Measurements from ENCODE around the gene SLC25A47.

SLC25A47 gene

GRCh38 chr14:100303179-100303578 is 20.0 kb upstream of the SLC25A47 start:
- H3K18ac ChIP-seq (ENCODE audit: low read length) = no peak overlapping the region
- peaks cover 12% of the 10 kb centered on the region for H3K79me2 ChIP-seq (ENCODE audit: control insufficient read depth, insufficient read depth, low read length, poor library complexity)
- no peak overlapping the region for H2BK12ac ChIP-seq (ENCODE audit: low read length)
- peaks cover 13% of the 10 kb centered on the region for H3K79me1 ChIP-seq (ENCODE audit: low read length)
- peaks cover 16 to 18% of the 10 kb centered on the region in 2 experiments for H3K4me1 ChIP-seq (ENCODE audit: control insufficient read depth in 1 of 2, insufficient read depth in 2 of 2, low read length in 2 of 2)
- no peak overlapping the region for H4K8ac ChIP-seq (ENCODE audit: low read depth, low read length)
- H3K4me2 ChIP-seq (ENCODE audit: low read length) = no peak overlapping the region
- no CpG with 5 or more reads among the region's 8 CpGs for WGBS (ENCODE audit: extremely low coverage, insufficient coverage, insufficient read length)
- H3K4ac ChIP-seq (ENCODE audit: low read depth, low read length) = no peak overlapping the region
- no peak overlapping the region for H2BK5ac ChIP-seq (ENCODE audit: low read depth, low read length, poor library complexity)
- H2AK5ac ChIP-seq (ENCODE audit: low read length) = no peak overlapping the region
- DNase-seq = peak in 1 of 2 donors; percentile 30
- no peak overlapping the region for H3K14ac ChIP-seq (ENCODE audit: low read length)
- no peak overlapping the region for H3K23ac ChIP-seq (ENCODE audit: low read length)
- no peak overlapping the region for H3K9ac ChIP-seq (ENCODE audit: low read length)
- no peak overlapping the region for H3K4me3 ChIP-seq (ENCODE audit: low read depth, low read length)
- peaks cover 0 to 9% of the 10 kb centered on the region in 2 experiments for H3K36me3 ChIP-seq (ENCODE audit: control insufficient read depth in 1 of 2, insufficient read depth in 2 of 2, low read length in 2 of 2)
- no peak overlapping the region for H4K91ac ChIP-seq (ENCODE audit: low read depth, low read length)
- H4K12ac ChIP-seq (ENCODE audit: low read depth, low read length) = no peak overlapping the region
- H3K27me3 ChIP-seq (ENCODE audit: insufficient read depth, low read length) = no peaks in the 10 kb centered on the region
- no peaks in the 10 kb centered on the region for H3K9me3 ChIP-seq (ENCODE audit: insufficient read depth, low read depth, low read length)
- no peak overlapping the region for H3K27ac ChIP-seq (ENCODE audit: low read depth, low read length)
- H2AFZ ChIP-seq (ENCODE audit: insufficient read depth, low read length, poor library complexity) = no peak overlapping the region
- no peak overlapping the region for H2BK120ac ChIP-seq (ENCODE audit: insufficient read depth, low read length, poor library complexity)

DNA sequence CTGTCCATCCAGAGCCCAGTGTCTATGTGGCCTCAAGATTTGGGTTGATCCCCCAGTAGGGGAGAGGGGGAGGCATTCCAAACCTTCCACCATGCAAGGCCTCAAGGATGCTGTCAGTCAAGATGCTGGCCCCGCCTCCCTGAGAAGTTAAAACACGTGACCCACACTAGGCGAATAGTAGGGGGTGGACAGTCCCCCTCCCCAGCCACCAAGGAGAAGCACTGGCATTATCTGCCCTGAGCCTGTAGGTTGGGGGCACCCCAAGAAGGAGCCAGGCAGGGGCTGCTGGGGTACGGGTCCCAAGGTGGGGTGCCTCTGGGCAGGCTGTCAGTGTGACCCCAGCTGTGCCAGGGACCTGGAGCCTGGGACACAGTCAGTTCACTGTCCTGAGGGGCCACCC is 19.2 kb upstream of the SLC25A47 start:
- Histone ChIP-seq H3K79me1 (ENCODE audit: low read length) (peaks cover 13% of the 10 kb centered on the region), H2BK12ac (ENCODE audit: low read length) (no peak overlapping the region), H3K27ac (ENCODE audit: low read depth, low read length) (no peak overlapping the region), H2AK5ac (ENCODE audit: low read length) (no peak overlapping the region), H3K4ac (ENCODE audit: low read depth, low read length) (no peak overlapping the region), H3K36me3 (ENCODE audit: control insufficient read depth in 1 of 2, insufficient read depth in 2 of 2, low read length in 2 of 2) (peaks cover 0 to 3% of the 10 kb centered on the region in 2 experiments), H4K91ac (ENCODE audit: low read depth, low read length) (no peak overlapping the region), H3K9me3 (ENCODE audit: insufficient read depth, low read depth, low read length) (no peaks in the 10 kb centered on the region), H3K23ac (ENCODE audit: low read length) (no peak overlapping the region), H2BK120ac (ENCODE audit: insufficient read depth, low read length, poor library complexity) (no peak overlapping the region), H3K79me2 (ENCODE audit: control insufficient read depth, insufficient read depth, low read length, poor library complexity) (peaks cover 12% of the 10 kb centered on the region), H3K4me2 (ENCODE audit: low read length) (no peak overlapping the region), H3K4me3 (ENCODE audit: low read depth, low read length) (no peak overlapping the region), H3K9ac (ENCODE audit: low read length) (no peak overlapping the region), H3K27me3 (ENCODE audit: insufficient read depth, low read length) (no peaks in the 10 kb centered on the region), H3K4me1 (ENCODE audit: control insufficient read depth in 1 of 2, insufficient read depth in 2 of 2, low read length in 2 of 2) (peaks cover 16 to 19% of the 10 kb centered on the region in 2 experiments), H2AFZ (ENCODE audit: insufficient read depth, low read length, poor library complexity) (no peak overlapping the region), H2BK5ac (ENCODE audit: low read depth, low read length, poor library complexity) (no peak overlapping the region), H4K8ac (ENCODE audit: low read depth, low read length) (no peak overlapping the region), H4K12ac (ENCODE audit: low read depth, low read length) (no peak overlapping the region), H3K14ac (ENCODE audit: low read length) (no peak overlapping the region), H3K18ac (ENCODE audit: low read length) (no peak overlapping the region)
- WGBS (ENCODE audit: extremely low coverage, insufficient coverage, insufficient read length) = no CpG with 5 or more reads among the region's 4 CpGs
- no peak for DNase-seq

DNA sequence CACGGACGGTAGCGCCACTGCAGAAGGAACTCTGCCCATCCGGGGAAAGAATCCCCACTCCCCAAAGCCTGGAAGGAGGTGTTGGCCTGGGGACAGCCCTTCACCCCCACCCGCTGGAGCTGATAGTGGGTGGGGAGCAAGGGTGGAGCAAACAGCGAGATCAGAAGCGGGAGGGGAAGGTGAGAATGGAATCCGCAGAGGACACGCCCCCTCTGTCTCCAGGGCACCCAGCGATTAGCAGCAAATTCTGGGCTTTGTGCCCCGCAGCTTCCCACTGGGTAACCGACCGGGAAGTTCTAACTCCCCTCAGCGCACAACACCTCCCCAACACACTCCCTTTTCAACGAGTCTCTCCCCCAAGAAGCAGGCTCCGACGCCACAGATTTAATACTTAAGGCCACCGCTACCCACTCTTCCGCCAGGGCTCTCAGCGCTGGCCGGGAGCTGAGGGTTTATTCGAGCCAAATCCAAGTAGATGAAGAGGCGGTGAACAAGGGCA is 18.3 kb upstream of the SLC25A47 start:
- Histone ChIP-seq H3K4me1 (ENCODE audit: control insufficient read depth in 1 of 2, insufficient read depth in 2 of 2, low read length in 2 of 2) (peaks cover 16 to 19% of the 10 kb centered on the region in 2 experiments), H3K4ac (ENCODE audit: low read depth, low read length) (no peak overlapping the region), H3K23ac (ENCODE audit: low read length) (no peak overlapping the region), H3K27me3 (ENCODE audit: insufficient read depth, low read length) (no peaks in the 10 kb centered on the region), H3K36me3 (ENCODE audit: control insufficient read depth in 1 of 2, insufficient read depth in 2 of 2, low read length in 2 of 2) (no peaks in the 10 kb centered on the region), H3K79me1 (ENCODE audit: low read length) (peaks cover 13% of the 10 kb centered on the region), H3K4me3 (ENCODE audit: low read depth, low read length) (peak overlapping the region; percentile 89), H2AK5ac (ENCODE audit: low read length) (no peak overlapping the region), H3K9me3 (ENCODE audit: insufficient read depth, low read depth, low read length) (no peaks in the 10 kb centered on the region), H3K27ac (ENCODE audit: low read depth, low read length) (no peak overlapping the region), H3K14ac (ENCODE audit: low read length) (no peak overlapping the region), H2BK12ac (ENCODE audit: low read length) (no peak overlapping the region), H3K4me2 (ENCODE audit: low read length) (peak overlapping the region; percentile 74), H3K18ac (ENCODE audit: low read length) (peak overlapping the region; percentile 52), H4K8ac (ENCODE audit: low read depth, low read length) (no peak overlapping the region), H2BK5ac (ENCODE audit: low read depth, low read length, poor library complexity) (no peak overlapping the region), H4K12ac (ENCODE audit: low read depth, low read length) (no peak overlapping the region), H3K79me2 (ENCODE audit: control insufficient read depth, insufficient read depth, low read length, poor library complexity) (peaks cover 12% of the 10 kb centered on the region), H4K91ac (ENCODE audit: low read depth, low read length) (no peak overlapping the region), H2AFZ (ENCODE audit: insufficient read depth, low read length, poor library complexity) (no peak overlapping the region), H3K9ac (ENCODE audit: low read length) (no peak overlapping the region), H2BK120ac (ENCODE audit: insufficient read depth, low read length, poor library complexity) (no peak overlapping the region)
- WGBS (ENCODE audit: extremely low coverage, insufficient coverage, insufficient read length) = no CpG with 5 or more reads among the region's 23 CpGs
- peak in 1 of 2 donors; percentile 18 for DNase-seq

GRCh38 chr14:100305324-100306100 is 17.6 kb upstream of the SLC25A47 start:
- H3K9ac ChIP-seq (ENCODE audit: low read length) = no peak overlapping the region
- no peaks in the 10 kb centered on the region for H3K36me3 ChIP-seq (ENCODE audit: control insufficient read depth in 1 of 2, insufficient read depth in 2 of 2, low read length in 2 of 2)
- H3K27me3 ChIP-seq (ENCODE audit: insufficient read depth, low read length) = no peaks in the 10 kb centered on the region
- H3K4ac ChIP-seq (ENCODE audit: low read depth, low read length) = no peak overlapping the region
- H2AFZ ChIP-seq (ENCODE audit: insufficient read depth, low read length, poor library complexity) = peak overlapping the region; percentile 68
- H3K4me3 ChIP-seq (ENCODE audit: low read depth, low read length) = peak overlapping the region; percentile 89
- peak overlapping the region; percentile 67 for H4K91ac ChIP-seq (ENCODE audit: low read depth, low read length)
- H3K18ac ChIP-seq (ENCODE audit: low read length) = peak overlapping the region; percentile 52
- H3K9me3 ChIP-seq (ENCODE audit: insufficient read depth, low read depth, low read length) = no peaks in the 10 kb centered on the region
- H4K12ac ChIP-seq (ENCODE audit: low read depth, low read length) = no peak overlapping the region
- H2BK5ac ChIP-seq (ENCODE audit: low read depth, low read length, poor library complexity) = no peak overlapping the region
- no peak overlapping the region for H3K27ac ChIP-seq (ENCODE audit: low read depth, low read length)
- H3K23ac ChIP-seq (ENCODE audit: low read length) = no peak overlapping the region
- H4K8ac ChIP-seq (ENCODE audit: low read depth, low read length) = peak overlapping the region; percentile 21
- DNase-seq = no peak
- peak overlapping the region; percentile 58 for H3K14ac ChIP-seq (ENCODE audit: low read length)
- H2BK12ac ChIP-seq (ENCODE audit: low read length) = no peak overlapping the region
- no peak overlapping the region for H2AK5ac ChIP-seq (ENCODE audit: low read length)
- no CpG with 5 or more reads among the region's 65 CpGs for WGBS (ENCODE audit: extremely low coverage, insufficient coverage, insufficient read length)
- H3K4me2 ChIP-seq (ENCODE audit: low read length) = peak overlapping the region; percentile 74
- H2BK120ac ChIP-seq (ENCODE audit: insufficient read depth, low read length, poor library complexity) = no peak overlapping the region
- peaks cover 13% of the 10 kb centered on the region for H3K79me1 ChIP-seq (ENCODE audit: low read length)
- H3K4me1 ChIP-seq (ENCODE audit: control insufficient read depth in 1 of 2, insufficient read depth in 2 of 2, low read length in 2 of 2) = peaks cover 16 to 19% of the 10 kb centered on the region in 2 experiments
- peaks cover 12% of the 10 kb centered on the region for H3K79me2 ChIP-seq (ENCODE audit: control insufficient read depth, insufficient read depth, low read length, poor library complexity)

All from trophoblast cell (in vitro differentiated cells and primary cell).